K562 (cell line): ENCODE results near the gene BTBD3. TPM values are rescaled to one million over a fixed set of nuclear protein-coding genes. Genes with fewer than 3 reads are reported as not detected.

ENCODE experiments used
- ATF6 ChIP-seq: sonication (generic); formaldehyde crosslinking; IDR thresholded peaks from 2 replicates; pipeline ENCODE4 v1.4.0; 2020; ENCODE audit warnings: mild to moderate bottlenecking, missing genetic modification reagents
- GATA2 ChIP-seq: sonication (generic); formaldehyde crosslinking; IDR thresholded peaks from 2 replicates; pipeline ENCODE4 v1.4.0; 2020; ENCODE audit warnings: mild to moderate bottlenecking, missing genetic modification reagents
- HMGXB4 ChIP-seq: sonication (generic); formaldehyde crosslinking; IDR thresholded peaks from 2 replicates; pipeline ENCODE4 v1.8.1; 2023; ENCODE audit warnings: mild to moderate bottlenecking, missing genetic modification reagents
- STAG1 ChIP-seq: sonication (generic); formaldehyde crosslinking; IDR thresholded peaks from 2 replicates; pipeline ENCODE4 v1.5.0; 2020; ENCODE audit warnings: missing genetic modification reagents, borderline replicate concordance
- ZBTB40 ChIP-seq, 2 experiments: fragments of 450-650 bp in 1 of 2; sonication (generic) in 1 of 2; formaldehyde crosslinking in 1 of 2; IDR thresholded peaks; 2 replicates each; pipeline versions ENCODE4 v1.7.1 to v1.9.0; 2016 to 2022; ENCODE audit warnings: inconsistent platforms in 1 of 2, mild to moderate bottlenecking in 1 of 2, missing genetic modification reagents in 1 of 2
- polyA plus RNA-seq, 8 experiments: library from polyadenylated mRNA; depleted of rRNA in 4 of 8; stranded (reverse) in 5 of 8; unstranded in 3 of 8; fragments of >200 nt; fragmentation: Nextera tagmentation in 2 of 8; fragmentation: Illumina TruSeq in 1 of 8; extraction: Ambion mirVana in 2 of 8; extraction: Trizol in 1 of 8; gene quantifications; 2 replicates each; pipeline versions ENCODE4 v1.2.1 to v1.2.3, GENCODE V29; 2011 to 2014; ENCODE audit warnings: inconsistent platforms in 1 of 8, missing spikeins in 1 of 8
- total RNA-seq, 7 experiments: library from RNA; depleted of rRNA in 6 of 7; stranded (reverse); fragments of >200 nt in 6 of 7; fragmentation: Illumina TruSeq in 2 of 7; extraction: Trizol in 2 of 7; gene quantifications; 2 replicates each; pipeline versions ENCODE4 v1.2.1 to v1.2.3, GENCODE V29; 2011 to 2021; ENCODE audit warnings: low replicate concordance in 1 of 7

The BTBD3 gene
- total and polyA plus RNA-seq, 9 of the 15 experiments (the other 6 are each of a cell fraction or from before 2014, with no cell fraction given), result 1.8 to 11.4 (median 6.4) TPM

GRCh38 chr20:11905460-11906179 lies 12.1 kb upstream of the BTBD3 start (continued):
- TF ChIP-seq ZBTB40 (IDR thresholded peaks at IDR 0.05) (no peak), ZBTB40 (CRISPR knock-in tag; IDR thresholded peaks at IDR 0.05) (no peak), ATF6 (CRISPR knock-in tag) (no peak), HMGXB4 (CRISPR knock-in tag) (no peak), STAG1 (CRISPR knock-in tag) (no peak), GATA2 (no peak)
- TF ChIP-seq, all 486 proteins: peak for 0
